AG10803 (cell line): ENCODE measurements around the gene THYN1.

Experiments
- DNase-seq: peaks from one replicate; pipeline ENCODE4 v3.0.0; 2010; ENCODE audit warnings: low read depth
- H3K4me3 ChIP-seq: 2 replicates; pipeline ENCODE4 v1.5.1; 2011; ENCODE audit warnings: mild to moderate bottlenecking, low read length, control low read depth
- CTCF ChIP-seq: conservative IDR thresholded peaks from 2 replicates; pipeline ENCODE4 v1.5.1; 2011; ENCODE audit warnings: mild to moderate bottlenecking, low read length, control low read depth, inconsistent platforms

Gene THYN1

DNA sequence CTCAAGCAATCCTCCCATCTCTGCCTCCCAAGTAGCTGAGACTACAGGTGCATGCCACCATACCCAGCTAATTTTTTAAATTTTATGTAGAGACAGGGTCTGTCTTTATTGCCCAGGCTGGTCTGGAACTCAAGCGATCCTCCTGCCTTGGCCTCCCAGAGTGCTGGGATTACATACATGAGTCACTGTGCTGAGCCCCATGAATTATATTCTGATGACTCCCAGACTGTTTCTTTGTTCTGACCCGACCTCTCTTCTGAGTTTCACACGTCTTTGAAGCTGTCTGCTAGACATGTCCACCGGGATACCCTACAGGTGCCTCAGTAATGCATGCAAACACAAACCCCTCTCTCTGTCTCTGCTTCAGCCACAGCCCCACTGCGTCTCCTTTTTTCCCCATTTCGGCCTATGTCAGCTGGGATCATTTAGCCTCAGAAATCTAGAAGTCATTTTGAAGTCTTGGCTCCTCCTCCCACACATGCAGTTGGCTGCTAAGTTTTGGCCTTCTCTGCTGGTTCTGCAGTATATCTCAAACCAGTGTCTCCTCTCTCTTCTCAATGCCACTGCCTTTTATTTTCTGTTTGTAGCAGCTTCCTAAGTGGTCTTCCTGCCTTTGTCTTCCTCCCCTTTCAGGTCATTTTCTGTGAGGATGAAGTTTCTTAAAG, 23.9 kb downstream of the THYN1 start:
- H3K4me3 ChIP-seq, result no peak overlapping the region
- DNase-seq, result peak; percentile 31
- TF ChIP-seq CTCF, result no peak

DNA sequence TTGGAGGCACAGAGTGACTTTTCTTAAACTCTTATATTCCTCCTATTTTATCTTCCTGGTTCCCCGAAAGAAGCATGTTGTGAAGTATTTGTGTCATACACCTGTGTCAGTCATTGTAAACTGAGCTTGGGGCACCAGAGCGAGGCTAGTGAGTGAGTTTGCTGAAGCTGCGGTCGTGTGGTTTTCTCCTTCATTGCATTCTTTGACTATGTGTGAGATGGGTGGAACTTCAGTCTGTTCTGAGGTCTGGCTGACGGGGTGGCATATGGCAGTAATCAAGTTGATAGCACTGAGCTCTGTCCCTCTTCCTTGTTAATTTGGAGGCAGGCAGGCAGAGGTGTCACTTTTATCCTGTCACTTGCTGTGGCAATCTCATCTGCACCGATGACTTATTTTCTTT, 24.5 kb downstream of the THYN1 start:
- DNase-seq, result peak; percentile 86
- H3K4me3 ChIP-seq, result no peak overlapping the region
- no peak for TF ChIP-seq CTCF

DNA sequence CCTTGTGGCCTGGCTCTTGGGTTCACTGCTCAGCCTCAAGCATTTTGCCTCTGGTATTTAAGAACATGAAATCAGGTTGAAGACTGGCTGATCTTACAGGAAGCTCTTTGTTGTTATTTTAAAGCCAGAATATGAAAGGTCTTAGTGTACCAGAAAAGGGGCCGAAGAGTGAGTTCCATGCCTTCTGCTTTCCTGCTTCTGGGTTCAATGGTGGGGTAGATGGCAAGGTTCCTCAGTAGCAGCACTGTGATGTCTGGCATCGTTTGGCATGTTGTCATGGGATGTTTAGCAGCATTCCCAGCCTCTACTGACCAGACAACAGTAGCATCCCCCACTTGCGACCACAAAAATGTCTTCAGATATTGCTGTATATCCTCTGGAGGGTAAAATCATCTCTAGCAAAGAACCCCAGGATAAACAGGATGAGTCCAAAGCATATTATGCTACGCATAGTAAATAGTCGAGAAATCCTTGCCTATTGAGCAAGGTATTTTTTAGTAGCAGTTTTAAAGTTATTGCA, 26.3 kb downstream of the THYN1 start:
- DNase-seq, result peak; percentile 62
- no peak for TF ChIP-seq CTCF
- peak overlapping the region; percentile 13; the same call in 1 of the 2 replicates for H3K4me3 ChIP-seq

- peak overlapping the region; percentile 77 for H3K4me3 ChIP-seq
- TF ChIP-seq CTCF, result no peak
- DNase-seq, result peak; percentile 12
These were observed 28.2 kb downstream of the THYN1 start for GRCh38 chr11:134224710-134225664.

DNA sequence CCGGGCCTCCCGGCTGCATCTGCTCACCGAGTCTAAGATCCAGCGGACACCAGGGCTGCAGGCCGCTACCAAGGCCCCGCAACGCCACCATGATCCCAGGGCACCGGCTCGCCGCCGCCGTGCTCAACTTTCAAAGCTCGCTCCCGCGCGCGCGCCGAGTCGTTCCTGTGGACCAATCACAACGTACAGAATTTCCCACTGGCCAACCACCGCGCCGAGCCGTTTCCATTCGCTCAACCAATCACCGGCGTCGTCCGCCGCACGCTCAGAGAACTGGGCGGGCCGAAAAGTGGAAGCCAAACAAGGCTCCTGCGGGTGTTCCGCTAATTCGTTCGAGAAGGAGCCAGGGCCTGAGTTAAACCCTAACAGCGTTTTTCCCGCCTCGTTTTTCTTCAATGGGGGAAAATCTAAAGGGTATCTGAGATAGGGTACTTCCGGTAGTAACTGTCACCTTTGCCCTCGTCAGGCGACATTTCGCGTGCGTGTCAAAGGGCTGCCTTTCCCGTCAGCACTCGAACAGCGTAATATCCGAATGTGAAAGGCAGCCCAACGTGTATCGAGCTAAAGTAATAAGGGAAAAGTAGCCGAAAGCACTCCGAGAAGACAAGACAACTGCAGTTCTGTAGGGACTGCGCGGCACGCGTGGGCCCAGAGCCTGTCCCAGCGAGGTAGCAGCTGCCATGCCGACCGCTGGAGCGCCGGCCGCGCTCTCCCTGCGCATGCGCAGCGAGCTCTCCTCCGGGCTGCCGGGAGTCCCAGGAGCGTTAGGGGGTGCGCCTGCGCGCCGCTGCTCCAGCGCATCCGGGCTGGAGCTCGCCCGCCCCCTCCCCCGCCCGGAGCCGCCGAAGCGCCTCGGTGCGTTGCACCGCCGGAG, 29.1 kb downstream of the THYN1 start, which contains the start of the genes NCAPD3 and VPS26B:
NCAPD3 (minus strand) TSS at position 132 of the 874 bp plus-strand sequence; CDS start at position 91, 41 bp downstream.
VPS26B (plus strand) TSS at position 836 of the 874 bp plus-strand sequence. CDS start 452 bp downstream, outside the sequence.
- TF ChIP-seq CTCF, result no peak
- peak; percentile 94 for DNase-seq

DNA sequence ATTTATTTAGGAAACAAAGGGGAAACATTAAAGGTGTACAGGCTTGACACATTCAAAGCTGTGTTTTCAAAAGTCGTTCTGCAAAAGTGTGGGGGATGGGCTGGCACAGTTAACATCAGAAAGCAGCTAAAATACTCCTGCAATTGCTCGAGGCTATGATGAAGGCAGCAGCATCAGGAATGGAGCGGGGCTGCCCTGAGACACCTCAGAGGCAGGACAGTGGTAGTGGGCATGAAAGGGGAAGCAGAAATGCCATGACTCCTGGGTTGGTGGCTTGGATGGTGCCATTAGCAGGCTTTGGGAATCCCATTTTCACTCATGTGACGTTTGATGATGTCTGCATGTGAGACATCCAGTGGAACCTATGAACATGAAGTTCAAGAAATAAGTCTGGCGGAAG, 30.0 kb downstream of the THYN1 start:
- peak overlapping the region; percentile 77 for H3K4me3 ChIP-seq
- no peak for TF ChIP-seq CTCF
- DNase-seq, result no peak

More for the DNA sequence above, 29.1 kb downstream of the THYN1 start, which contains the start of the genes NCAPD3 and VPS26B:
- H3K4me3 ChIP-seq, result peak within 1 kb of the TSS; percentile 77
